Ovary (tissue), 9 donors: Measurements from ENCODE around the gene LCMT2. TPM values are rescaled to one million over a fixed set of nuclear protein-coding genes. Genes with fewer than 3 reads are reported as not detected.

ENCODE experiments used
- DNase-seq, 5 donors: peaks; one replicate each; pipeline ENCODE4 v3.0.0-alpha.2; 2019 to 2020
- H3K27ac ChIP-seq, 2 donors: fragments of 200-600 bp; one replicate each; pipeline versions ENCODE4 v1.5.1 to v1.8.0; 2019 to 2022
- H3K27me3 ChIP-seq: fragments of 200-600 bp; one replicate; pipeline ENCODE4 v1.8.0; 2022
- H3K36me3 ChIP-seq: fragments of 200-600 bp; sonication (generic); one replicate; pipeline ENCODE4 v1.5.1; 2019
- H3K4me1 ChIP-seq: one replicate; pipeline ENCODE4 v1.8.1; 2013; ENCODE audit warnings: mild to moderate bottlenecking, moderate library complexity; ENCODE audit not compliant: insufficient read depth
- H3K4me3 ChIP-seq: fragments of 200-600 bp; sonication (generic); one replicate; pipeline ENCODE4 v1.5.1; 2017
- H3K9me3 ChIP-seq, 2 donors: fragments of 200-600 bp in 1 of 2; sonication (generic) in 1 of 2; one replicate each; pipeline versions ENCODE4 v1.5.1 to v1.8.1; 2013 to 2019; ENCODE audit warnings: mild to moderate bottlenecking in 1 of 2, moderate library complexity in 1 of 2
- CTCF ChIP-seq, 3 donors: fragments of 450-650 bp in 2 of 3; fragments of 200-600 bp in 1 of 3; IDR thresholded peaks; one replicate each; pipeline versions ENCODE4 v1.5.1 to v1.8.0; 2016 to 2022; ENCODE audit warnings: antibody characterized with exemption in 3 of 3, mild to moderate bottlenecking in 1 of 3
- EP300 ChIP-seq: sonication (generic); formaldehyde crosslinking; IDR thresholded peaks from one replicate; pipeline ENCODE4 v1.6.1; 2017; ENCODE audit warnings: antibody characterized with exemption
- POLR2A ChIP-seq: fragments of 450-650 bp; IDR thresholded peaks from one replicate; pipeline ENCODE4 v1.6.1; 2017; ENCODE audit warnings: antibody characterized with exemption, mild to moderate bottlenecking, moderate library complexity
- WGBS, 3 donors: extraction: QIAGEN DNeasy Blood & Tissue Kit in 1 of 3; methylation state at CpG; one replicate each; pipeline versions ENCODE4 v1.1.5 to v1.1.7; 2013 to 2017; 5-methylcytosine and 5-hydroxymethylcytosine counted together
- intact Hi-C, 4 donors: fragments of 100-400 bp; cut with DNase I; formaldehyde crosslinking; loops; one replicate each; pipeline versions ENCODE4 v1.11.0 to v1.15.1; 2022 to 2023
- polyA plus RNA-seq, 2 donors: library from polyadenylated mRNA; stranded (reverse); fragments of 200-250 nt in 1 of 2; fragments of 350-450 nt in 1 of 2; fragmentation: Illumina TruSeq in 1 of 2; extraction: RNeasy Lipid Tissue Mini Kit (QIAGEN cat#74804) in 1 of 2; gene quantifications; one replicate each; pipeline ENCODE4 v1.2.3, GENCODE V29; 2013 to 2014
- total RNA-seq, 7 donors: library from RNA; depleted of rRNA in 2 of 7; stranded (reverse); fragments of >200 nt in 2 of 7; fragmentation: NEBNext Ultra II Directional in 3 of 7; extraction: Animal tissue kit (Norgen Biotek cat#: 25700) in 3 of 7; gene quantifications; one replicate each; pipeline versions ENCODE4 v1.1.0 to v1.2.4, GENCODE V29; 2016 to 2023
- donor health status: DM: no; HTN: no; CAD: no; lungs with moderate emphysema.
- donor health status: DM: no; HTN: no; CAD: no.
- donor health status: Bipolar disorder and iron deficiency.
- donor health status: DM: yes; HTN: yes; CAD: no.
- donor health status: DM: no; HTN: no; CAD: no.
- donor health status: DM: yes; HTN: yes; CAD: no.

LCMT2 gene
- total and polyA plus RNA-seq, 9 donors = 4.4 to 13.4 (median 7.9) TPM

DNA sequence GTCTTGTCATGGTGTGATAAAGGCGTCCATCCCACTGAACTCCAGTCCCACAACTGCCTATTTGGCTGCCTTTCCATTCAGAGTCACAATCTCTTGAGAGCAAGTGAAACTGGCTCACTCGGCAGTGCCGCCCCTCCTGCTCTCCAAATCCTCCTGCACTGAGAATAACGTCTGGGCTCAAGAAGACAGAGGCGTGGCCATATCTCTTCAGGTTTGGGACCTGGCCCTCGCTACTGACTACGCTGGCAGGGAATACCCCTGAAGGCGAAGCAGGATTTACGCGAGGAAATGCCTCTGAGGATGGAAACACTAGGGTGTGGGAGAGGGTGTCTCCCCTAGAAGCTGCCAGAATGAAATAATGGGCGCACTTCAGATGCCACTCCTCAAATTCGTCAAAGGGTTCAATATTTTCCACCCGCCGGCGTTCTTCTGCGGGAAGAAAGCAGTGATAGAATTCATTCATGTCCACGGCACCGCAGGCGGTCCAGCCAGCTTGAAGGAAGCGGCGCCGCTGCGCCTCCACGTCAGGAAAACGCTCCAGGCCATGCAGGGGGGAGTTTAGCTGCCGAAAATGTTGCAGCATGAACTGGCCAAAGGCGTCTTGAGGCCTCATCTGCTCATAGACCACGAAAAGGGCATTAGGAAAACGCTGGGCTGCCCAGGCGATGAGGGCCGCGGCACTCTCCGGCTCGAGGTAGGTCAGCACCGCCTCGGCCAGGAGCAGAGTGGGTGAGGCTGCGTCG is 985 bp downstream of the LCMT2 start:
- WGBS, 3 donors = 11 to 16% (median 15%) methylated on average over 38 of the region's 38 CpGs
- DNase-seq = peak in 3 of 5 donors; percentile 29 to 38 (median 34)
- intact Hi-C loops = no loop called here
- Histone ChIP-seq H3K27ac (peak overlapping the region; percentile 79 to 92), H3K4me1 (peaks cover 10% of the 10 kb centered on the region), H3K36me3 (no peaks in the 10 kb centered on the region), H3K4me3 (peak overlapping the region; percentile 87), H3K27me3 (no peaks in the 10 kb centered on the region), H3K9me3 (no peaks in the 10 kb centered on the region)
- TF ChIP-seq POLR2A = no peak
- no peak for TF ChIP-seq CTCF (IDR thresholded peaks at IDR 0.05)
- TF ChIP-seq EP300 = no peak

GRCh38 chr15:43325039-43325684 is 5.2 kb downstream of the LCMT2 start:
- 69 to 74% (median 71%) methylated on average over 6 of the region's 6 CpGs for WGBS, 3 donors

GRCh38 chr15:43318990-43319771 is 11.2 kb downstream of the LCMT2 start:
- no peak for DNase-seq
- intact Hi-C loops = no loop called here
- no peaks in the 10 kb centered on the region for H3K4me1 ChIP-seq
- H3K36me3 ChIP-seq = no peaks in the 10 kb centered on the region
- WGBS, 3 donors = 67 to 80% (median 75%) methylated on average over 4 of the region's 4 CpGs
- no peaks in the 10 kb centered on the region for H3K27me3 ChIP-seq
- no peak for TF ChIP-seq POLR2A
- no peak for TF ChIP-seq EP300
- TF ChIP-seq CTCF (IDR thresholded peaks at IDR 0.05) = no peak
- H3K4me3 ChIP-seq = no peak overlapping the region
- no peak overlapping the region for H3K27ac ChIP-seq
- H3K9me3 ChIP-seq = no peaks in the 10 kb centered on the region

More at GRCh38 chr15:43325039-43325684, 5.2 kb downstream of the LCMT2 start:
- H3K9me3 ChIP-seq = no peaks in the 10 kb centered on the region
- intact Hi-C loops = no loop called here
- no peaks in the 10 kb centered on the region for H3K27me3 ChIP-seq
- TF ChIP-seq EP300 (no peak), POLR2A (no peak), CTCF (IDR thresholded peaks at IDR 0.05) (no peak)
- no peaks in the 10 kb centered on the region for H3K36me3 ChIP-seq
- H3K4me3 ChIP-seq = no peak overlapping the region
- no peak overlapping the region for H3K27ac ChIP-seq
- no peak for DNase-seq
- peaks cover 10% of the 10 kb centered on the region for H3K4me1 ChIP-seq

DNA sequence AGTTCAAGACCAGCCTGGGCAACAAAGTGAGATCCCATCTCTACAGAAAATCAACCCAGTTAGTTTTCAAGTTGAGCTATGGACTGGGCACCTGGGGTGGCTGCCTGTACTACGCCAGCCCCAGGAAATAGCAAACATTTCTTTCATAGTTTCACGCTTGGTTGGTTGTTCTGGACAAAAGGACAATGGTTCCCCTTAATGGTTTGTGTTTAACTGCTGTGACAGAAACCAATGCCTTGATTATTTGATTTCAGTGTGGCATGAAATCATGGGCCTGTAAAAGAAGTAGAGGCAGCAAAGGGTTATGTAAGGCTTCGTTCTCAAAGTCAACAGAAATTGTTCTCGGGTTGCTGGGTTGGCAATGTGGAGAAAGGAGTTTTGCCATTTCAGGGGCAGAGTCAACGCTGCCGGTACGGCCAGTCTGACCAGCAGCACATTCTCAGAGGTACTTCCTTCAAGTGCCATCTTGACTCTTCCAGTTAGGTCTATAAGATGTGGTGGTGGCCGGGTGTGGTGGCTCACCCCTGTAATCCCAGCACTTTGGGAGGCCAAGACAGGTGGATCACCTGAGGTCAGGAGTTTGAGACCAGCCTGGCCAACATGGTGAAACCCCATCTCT is 12.7 kb downstream of the LCMT2 start:
- H3K9me3 ChIP-seq = no peaks in the 10 kb centered on the region
- H3K4me1 ChIP-seq = no peaks in the 10 kb centered on the region
- no peak overlapping the region for H3K27ac ChIP-seq
- intact Hi-C loops = no loop called here
- H3K27me3 ChIP-seq = no peaks in the 10 kb centered on the region
- 88 to 92% (median 89%) methylated on average over 8 of the region's 8 CpGs for WGBS, 3 donors
- no peaks in the 10 kb centered on the region for H3K36me3 ChIP-seq
- no peak for DNase-seq
- TF ChIP-seq CTCF (IDR thresholded peaks at IDR 0.05) = no peak
- TF ChIP-seq POLR2A = no peak
- no peak for TF ChIP-seq EP300
- no peak overlapping the region for H3K4me3 ChIP-seq
